OCI-LY1 (cell line): ENCODE results near the gene RASGEF1B.

Experiments
- H2AFZ ChIP-seq: fragments of 200-600 bp; sonication (generic), shearing (Covaris generic); 2 replicates; pipeline ENCODE4 v1.6.0; 2014; ENCODE audit warnings: antibody characterized with exemption, mild to moderate bottlenecking, low read length
- H3F3A ChIP-seq: fragments of 200-600 bp; sonication (generic), shearing (Covaris generic); 2 replicates; pipeline ENCODE4 v1.6.0; 2014; ENCODE audit warnings: mild to moderate bottlenecking, antibody characterized with exemption, low read length, moderate library complexity; ENCODE audit not compliant: insufficient read depth
- H3K27ac ChIP-seq: fragments of 200-600 bp; sonication (generic); 2 replicates; pipeline ENCODE4 v1.5.1; 2014; ENCODE audit warnings: low read length, mixed run types, mild to moderate bottlenecking, low read depth; ENCODE audit not compliant: poor library complexity, severe bottlenecking
- H3K27me3 ChIP-seq: fragments of 200-600 bp; sonication (generic); 2 replicates; pipeline ENCODE4 v1.6.0; 2014; ENCODE audit warnings: antibody characterized with exemption, mild to moderate bottlenecking, low read length, moderate library complexity; ENCODE audit not compliant: insufficient read depth
- H3K36me3 ChIP-seq: fragments of 200-600 bp; sonication (generic); 2 replicates; pipeline ENCODE4 v1.6.1; 2014; ENCODE audit warnings: mild to moderate bottlenecking, antibody characterized with exemption, low read length, moderate library complexity, mixed read lengths; ENCODE audit not compliant: insufficient read depth
- H3K4me1 ChIP-seq: fragments of 200-600 bp; sonication (generic); 2 replicates; pipeline ENCODE4 v1.5.1; 2014; ENCODE audit warnings: mild to moderate bottlenecking, low read length, moderate library complexity; ENCODE audit not compliant: insufficient read depth, severe bottlenecking
- H3K4me2 ChIP-seq: fragments of 200-600 bp; sonication (generic), shearing (Covaris generic); 2 replicates; pipeline ENCODE4 v1.6.1; 2014; ENCODE audit warnings: low read length
- H3K4me3 ChIP-seq: fragments of 200-600 bp; sonication (generic); 2 replicates; pipeline ENCODE4 v1.5.1; 2014; ENCODE audit warnings: low read length, low read depth, mild to moderate bottlenecking, mixed read lengths; ENCODE audit not compliant: poor library complexity, severe bottlenecking
- H3K79me2 ChIP-seq: fragments of 200-600 bp; shearing (Covaris generic); 2 replicates; pipeline ENCODE4 v1.6.1; 2016; ENCODE audit warnings: mixed run types, low read length, mixed read lengths; ENCODE audit not compliant: insufficient read depth
- H3K9ac ChIP-seq: fragments of 200-600 bp; sonication (generic), shearing (Covaris generic); 2 replicates; pipeline ENCODE4 v1.6.1; 2014; ENCODE audit warnings: mild to moderate bottlenecking, low read length, mixed read lengths
- H3K9me2 ChIP-seq: fragments of 200-600 bp; sonication (generic), shearing (Covaris generic); 2 replicates; pipeline ENCODE4 v1.6.1; 2014; ENCODE audit warnings: low read depth, mild to moderate bottlenecking, low read length, mixed read lengths
- H3K9me3 ChIP-seq: fragments of 200-600 bp; shearing (Covaris generic); 2 replicates; pipeline ENCODE4 v1.6.1; 2014; ENCODE audit warnings: low read length, mixed read lengths
- H4K20me1 ChIP-seq: fragments of 200-600 bp; sonication (generic), shearing (Covaris generic); 2 replicates; pipeline ENCODE4 v1.6.0; 2016; ENCODE audit warnings: mild to moderate bottlenecking, low read length; ENCODE audit not compliant: insufficient read depth
- EZH2 ChIP-seq: fragments of 200-600 bp; sonication (generic), shearing (Covaris generic); IDR thresholded peaks from 2 replicates; pipeline ENCODE4 v1.8.0; 2017; ENCODE audit warnings: borderline replicate concordance, mixed run types, mild to moderate bottlenecking, antibody characterized with exemption, low read length, moderate library complexity, mixed read lengths
- TF ChIP-seq, protein P1 (sequence below): fragments of 200-600 bp; sonication (generic), shearing (Covaris generic); IDR thresholded peaks from 2 replicates; pipeline ENCODE4 v1.5.1; 2017; ENCODE audit warnings: mild to moderate bottlenecking, antibody characterized with exemption, low read length, moderate library complexity, mixed read lengths

RASGEF1B gene

GRCh38 chr4:81427344-81427821, 44.3 kb downstream of the RASGEF1B start:
- peaks cover 5% of the 10 kb centered on the region for H3K4me1 ChIP-seq
- H3K79me2 ChIP-seq: no peaks in the 10 kb centered on the region
- H3K9me3 ChIP-seq: no peaks in the 10 kb centered on the region
- no peak overlapping the region for H3K4me3 ChIP-seq
- no peak overlapping the region for H3K4me2 ChIP-seq
- H3K9me2 ChIP-seq: no peaks in the 10 kb centered on the region
- H3K27ac ChIP-seq: no peak overlapping the region
- H3K27me3 ChIP-seq: no peaks in the 10 kb centered on the region
- no peaks in the 10 kb centered on the region for H3F3A ChIP-seq
- no peaks in the 10 kb centered on the region for H4K20me1 ChIP-seq
- peaks cover 76% of the 10 kb centered on the region for H3K36me3 ChIP-seq
- H2AFZ ChIP-seq: no peak overlapping the region
- no peak overlapping the region for H3K9ac ChIP-seq
- TF ChIP-seq EZH2: no peak
- TF ChIP-seq, protein P1, sequence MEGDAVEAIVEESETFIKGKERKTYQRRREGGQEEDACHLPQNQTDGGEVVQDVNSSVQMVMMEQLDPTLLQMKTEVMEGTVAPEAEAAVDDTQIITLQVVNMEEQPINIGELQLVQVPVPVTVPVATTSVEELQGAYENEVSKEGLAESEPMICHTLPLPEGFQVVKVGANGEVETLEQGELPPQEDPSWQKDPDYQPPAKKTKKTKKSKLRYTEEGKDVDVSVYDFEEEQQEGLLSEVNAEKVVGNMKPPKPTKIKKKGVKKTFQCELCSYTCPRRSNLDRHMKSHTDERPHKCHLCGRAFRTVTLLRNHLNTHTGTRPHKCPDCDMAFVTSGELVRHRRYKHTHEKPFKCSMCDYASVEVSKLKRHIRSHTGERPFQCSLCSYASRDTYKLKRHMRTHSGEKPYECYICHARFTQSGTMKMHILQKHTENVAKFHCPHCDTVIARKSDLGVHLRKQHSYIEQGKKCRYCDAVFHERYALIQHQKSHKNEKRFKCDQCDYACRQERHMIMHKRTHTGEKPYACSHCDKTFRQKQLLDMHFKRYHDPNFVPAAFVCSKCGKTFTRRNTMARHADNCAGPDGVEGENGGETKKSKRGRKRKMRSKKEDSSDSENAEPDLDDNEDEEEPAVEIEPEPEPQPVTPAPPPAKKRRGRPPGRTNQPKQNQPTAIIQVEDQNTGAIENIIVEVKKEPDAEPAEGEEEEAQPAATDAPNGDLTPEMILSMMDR: no peak

GRCh38 chr4:81426770-81427289, 44.9 kb downstream of the RASGEF1B start:
- Histone ChIP-seq H3K9me3 (no peaks in the 10 kb centered on the region), H3K9ac (no peak overlapping the region), H3K4me2 (no peak overlapping the region), H3K4me3 (no peak overlapping the region), H3K27me3 (no peaks in the 10 kb centered on the region), H3K27ac (no peak overlapping the region), H3F3A (no peaks in the 10 kb centered on the region), H3K9me2 (no peaks in the 10 kb centered on the region), H3K79me2 (no peaks in the 10 kb centered on the region), H3K4me1 (peaks cover 11% of the 10 kb centered on the region), H2AFZ (no peak overlapping the region), H4K20me1 (no peaks in the 10 kb centered on the region), H3K36me3 (peaks cover 71% of the 10 kb centered on the region)
- TF ChIP-seq EZH2: no peak
- TF ChIP-seq, protein P1: no peak

- H3K9me3 ChIP-seq: no peaks in the 10 kb centered on the region
- TF ChIP-seq, protein P1: no peak
- TF ChIP-seq EZH2: no peak
- H4K20me1 ChIP-seq: no peaks in the 10 kb centered on the region
- no peaks in the 10 kb centered on the region for H3K9me2 ChIP-seq
- H3K4me2 ChIP-seq: no peak overlapping the region
- no peaks in the 10 kb centered on the region for H3K27me3 ChIP-seq
- H3F3A ChIP-seq: no peaks in the 10 kb centered on the region
- H2AFZ ChIP-seq: no peak overlapping the region
- H3K36me3 ChIP-seq: peaks cover 54% of the 10 kb centered on the region
- no peak overlapping the region for H3K4me3 ChIP-seq
- H3K4me1 ChIP-seq: peaks cover 20% of the 10 kb centered on the region
- H3K27ac ChIP-seq: no peak overlapping the region
- no peaks in the 10 kb centered on the region for H3K79me2 ChIP-seq
- no peak overlapping the region for H3K9ac ChIP-seq
Measured at GRCh38 chr4:81424816-81425755, 46.6 kb downstream of the RASGEF1B start.
